PC-3 (cell line): Measurements from ENCODE around the gene GPBAR1.

Experiments used
- CTCF ChIP-seq: fragments of 300-600 bp; sonication (generic); conservative IDR thresholded peaks from 2 replicates; pipeline ENCODE4 v1.5.1; 2017; ENCODE audit warnings: antibody characterized with exemption, low read depth, mild to moderate bottlenecking, low read length
- EZH2 ChIP-seq: fragments of 300-600 bp; sonication (generic); IDR thresholded peaks from one replicate; pipeline ENCODE4 v1.6.1; 2017; ENCODE audit warnings: antibody characterized with exemption, mild to moderate bottlenecking, low read length; ENCODE audit not compliant: unreplicated experiment
- EZH2phosphoT487 ChIP-seq: fragments of 300-600 bp; sonication (generic); IDR thresholded peaks from 2 replicates; pipeline ENCODE4 v1.6.1; 2018; ENCODE audit warnings: mild to moderate bottlenecking, antibody characterized with exemption, low read length, borderline replicate concordance

- TF ChIP-seq CTCF (no peak), EZH2phosphoT487 (no peak), EZH2 (no peak)
Measured at GRCh38 chr2:218281449-218281848, 20.6 kb downstream of the GPBAR1 start.
